Dendritic cell treated with granulocyte-macrophage colony-stimulating factor and Interleukin-4, amounts not matched to agents 40 ng/mL and 50 ng/mL, for 4 days (primary cell): ENCODE measurements around the gene PCDHB12.
"Not testable (repeated sequence)": the region's sequence is repeated elsewhere in the genome, so short reads cannot be mapped to it uniquely, and the experiment has no call there.

Experiments
- H3K27ac Mint-ChIP-seq: one replicate; pipeline ENCODE4 v1.8.0; 2022; ENCODE audit warnings: mild to moderate bottlenecking, mixed read lengths
- H3K27me3 Mint-ChIP-seq: one replicate; pipeline ENCODE4 v1.8.0; 2022; ENCODE audit warnings: mild to moderate bottlenecking, mixed read lengths
- H3K36me3 Mint-ChIP-seq: one replicate; pipeline ENCODE4 v1.8.0; 2022; ENCODE audit warnings: low read depth, mixed read lengths
- H3K4me1 Mint-ChIP-seq: one replicate; pipeline ENCODE4 v1.8.0; 2022; ENCODE audit warnings: low read depth, mixed read lengths
- H3K4me3 Mint-ChIP-seq: one replicate; pipeline ENCODE4 v1.8.0; 2022; ENCODE audit warnings: mild to moderate bottlenecking, moderate library complexity, mixed read lengths
- H3K9me3 Mint-ChIP-seq: one replicate; pipeline ENCODE4 v1.8.0; 2022; ENCODE audit warnings: mixed read lengths
- intact Hi-C: fragments of 100-400 bp; cut with micrococcal nuclease; formaldehyde crosslinking; loops from one replicate; pipeline ENCODE4 v1.15.0; 2022

The PCDHB12 gene

DNA sequence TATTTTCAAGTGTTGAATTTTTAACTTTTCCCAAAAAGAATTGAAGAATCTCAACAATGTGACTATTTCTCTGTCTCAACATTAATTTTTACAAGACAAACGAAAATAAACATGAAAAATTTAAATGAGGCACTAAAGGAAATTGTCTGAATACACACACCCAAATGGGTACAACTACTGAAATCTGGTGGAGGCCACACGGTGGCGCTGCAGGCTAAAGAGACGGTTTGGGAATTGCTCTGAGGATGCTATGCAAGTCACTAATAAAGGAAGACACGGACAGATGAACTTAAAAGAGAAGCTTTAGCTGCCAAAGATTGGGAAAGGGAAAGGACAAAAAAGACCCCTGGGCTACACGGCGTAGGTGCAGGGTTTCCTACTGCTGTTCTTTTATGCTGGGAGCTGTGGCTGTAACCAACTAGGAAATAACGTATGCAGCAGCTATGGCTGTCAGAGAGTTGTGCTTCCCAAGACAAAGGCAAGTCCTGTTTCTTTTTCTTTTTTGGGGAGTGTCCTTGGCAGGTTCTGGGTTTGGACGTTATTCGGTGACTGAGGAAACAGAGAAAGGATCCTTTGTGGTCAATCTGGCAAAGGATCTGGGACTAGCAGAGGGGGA is 16.3 kb upstream of the PCDHB12 start, which contains the start of gene PCDHB10:
TSS of gene PCDHB10 (plus strand) at position 244 of the 616 bp plus-strand sequence. CDS start at position 444, 200 bp downstream.
- intact Hi-C loops: no loop called here
- Mint-ChIP-seq H3K4me1 (no peaks in the 10 kb centered on the region), H3K27ac (no peak within 1 kb of the TSS), H3K36me3 (no peaks in the 10 kb centered on the region), H3K9me3 (peaks cover 52% of the 10 kb centered on the region), H3K27me3 (peaks cover 32% of the 10 kb centered on the region), H3K4me3 (no peak within 1 kb of the TSS)

DNA sequence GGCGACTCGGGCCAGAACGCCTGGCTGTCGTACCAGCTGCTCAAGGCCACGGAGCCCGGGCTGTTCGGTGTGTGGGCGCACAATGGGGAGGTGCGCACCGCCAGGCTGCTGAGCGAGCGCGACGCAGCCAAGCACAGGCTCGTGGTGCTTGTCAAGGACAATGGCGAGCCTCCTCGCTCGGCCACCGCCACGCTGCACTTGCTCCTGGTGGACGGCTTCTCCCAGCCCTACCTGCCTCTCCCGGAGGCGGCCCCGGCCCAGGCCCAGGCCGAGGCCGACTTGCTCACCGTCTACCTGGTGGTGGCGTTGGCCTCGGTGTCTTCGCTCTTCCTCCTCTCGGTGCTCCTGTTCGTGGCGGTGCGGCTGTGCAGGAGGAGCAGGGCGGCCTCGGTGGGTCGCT is 14.2 kb upstream of the PCDHB12 start:
- H3K36me3 Mint-ChIP-seq, H3K4me1 Mint-ChIP-seq, H3K27ac Mint-ChIP-seq, H3K4me3 Mint-ChIP-seq, intact Hi-C loops: not testable (repeated sequence)
- Mint-ChIP-seq H3K9me3 (peaks cover 52% of the 10 kb centered on the region), H3K27me3 (peaks cover 19% of the 10 kb centered on the region)

DNA sequence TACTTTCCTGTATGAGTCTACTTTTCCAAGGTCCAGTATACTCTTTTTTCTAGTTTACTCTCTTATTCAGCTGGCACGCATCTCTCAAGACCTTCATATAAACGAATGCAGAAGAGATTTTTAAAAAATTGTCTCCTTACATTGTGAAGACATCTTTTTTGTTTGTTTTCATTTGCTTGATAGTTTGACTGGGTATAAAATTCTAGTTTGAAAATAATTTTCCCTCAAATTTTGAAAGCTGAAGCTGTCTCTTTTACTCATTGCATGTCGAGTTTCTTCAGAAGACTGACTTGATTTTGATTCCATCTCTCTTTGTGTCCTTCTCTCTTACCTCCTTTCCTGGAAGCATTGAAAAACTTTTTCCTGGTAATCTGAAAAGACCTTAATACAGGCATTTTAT is 12.2 kb upstream of the PCDHB12 start:
- no peak overlapping the region for H3K4me3 Mint-ChIP-seq
- H3K9me3 Mint-ChIP-seq: peaks cover 64% of the 10 kb centered on the region
- H3K36me3 Mint-ChIP-seq: no peaks in the 10 kb centered on the region
- H3K4me1 Mint-ChIP-seq: no peaks in the 10 kb centered on the region
- intact Hi-C loops: no loop called here
- peaks cover 17% of the 10 kb centered on the region for H3K27me3 Mint-ChIP-seq
- H3K27ac Mint-ChIP-seq: no peak overlapping the region

DNA sequence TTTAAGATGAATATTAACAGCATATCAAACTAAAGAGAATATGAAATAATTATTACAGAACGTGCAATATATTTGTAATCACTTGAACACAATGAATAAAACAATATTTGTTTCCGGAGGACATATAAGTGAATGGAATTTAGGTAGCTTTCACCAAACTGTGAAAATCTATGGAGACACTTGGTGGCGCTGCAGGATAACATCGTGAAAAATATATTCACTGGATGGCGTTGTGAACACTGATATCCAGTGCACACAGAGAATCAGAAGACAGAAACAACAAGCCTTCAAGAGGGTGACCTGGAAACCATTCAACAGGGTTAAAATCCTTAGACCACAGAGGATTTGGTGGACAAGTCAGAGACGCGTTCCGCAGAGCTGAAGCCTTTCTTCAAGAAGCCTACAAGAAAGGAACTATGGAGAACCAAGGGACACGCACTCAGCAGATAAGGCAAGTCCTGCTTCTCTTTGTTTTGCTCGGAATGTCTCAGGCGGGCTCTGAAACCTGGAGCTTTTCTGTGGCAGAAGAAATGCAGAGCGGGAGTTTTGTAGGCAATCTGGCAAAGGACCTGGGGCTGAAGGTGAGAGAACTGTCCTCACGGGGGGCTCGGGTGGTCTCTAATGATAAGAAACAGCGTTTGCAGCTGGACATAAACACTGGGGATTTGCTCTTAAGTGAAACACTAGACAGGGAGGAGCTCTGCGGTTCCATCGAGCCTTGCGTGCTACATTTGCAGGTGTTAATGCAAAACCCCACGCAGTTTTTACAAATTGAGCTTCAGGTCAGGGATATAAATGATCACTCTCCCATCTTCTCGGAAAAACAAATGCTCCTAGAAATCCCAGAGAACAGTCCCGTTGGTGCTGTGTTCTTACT is 8.9 kb upstream of the PCDHB12 start, which contains the start of gene PCDHB11:
TSS of gene PCDHB11 (plus strand) at position 269 of the 877 bp plus-strand sequence. CDS start at position 417, 148 bp downstream.
- H3K27me3 Mint-ChIP-seq: peaks cover 11% of the 10 kb centered on the region

DNA sequence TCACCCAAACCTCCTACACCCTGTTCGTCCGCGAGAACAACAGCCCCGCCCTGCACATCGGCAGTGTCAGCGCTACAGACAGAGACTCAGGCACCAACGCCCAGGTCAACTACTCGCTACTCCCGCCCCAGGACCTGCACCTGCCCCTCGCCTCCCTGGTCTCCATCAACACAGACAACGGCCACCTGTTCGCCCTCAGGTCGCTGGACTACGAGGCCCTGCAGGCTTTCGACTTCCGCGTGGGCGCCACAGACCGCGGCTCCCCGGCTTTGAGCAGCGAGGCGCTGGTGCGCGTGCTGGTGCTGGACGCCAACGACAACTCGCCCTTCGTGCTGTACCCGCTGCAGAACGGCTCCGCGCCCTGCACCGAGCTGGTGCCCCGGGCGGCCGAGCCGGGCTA is 7.4 kb upstream of the PCDHB12 start:
- H3K9me3 Mint-ChIP-seq: peaks cover 63% of the 10 kb centered on the region
- H3K4me1 Mint-ChIP-seq, intact Hi-C loops, H3K27ac Mint-ChIP-seq, H3K27me3 Mint-ChIP-seq, H3K36me3 Mint-ChIP-seq, H3K4me3 Mint-ChIP-seq: not testable (repeated sequence)

More for the DNA sequence above, 8.9 kb upstream of the PCDHB12 start, which contains the start of gene PCDHB11:
- no peaks in the 10 kb centered on the region for H3K4me1 Mint-ChIP-seq
- H3K9me3 Mint-ChIP-seq: peaks cover 66% of the 10 kb centered on the region
- H3K27ac Mint-ChIP-seq: no peak within 1 kb of the TSS
- intact Hi-C loops: no loop called here
- H3K36me3 Mint-ChIP-seq: no peaks in the 10 kb centered on the region
- no peak within 1 kb of the TSS for H3K4me3 Mint-ChIP-seq

DNA sequence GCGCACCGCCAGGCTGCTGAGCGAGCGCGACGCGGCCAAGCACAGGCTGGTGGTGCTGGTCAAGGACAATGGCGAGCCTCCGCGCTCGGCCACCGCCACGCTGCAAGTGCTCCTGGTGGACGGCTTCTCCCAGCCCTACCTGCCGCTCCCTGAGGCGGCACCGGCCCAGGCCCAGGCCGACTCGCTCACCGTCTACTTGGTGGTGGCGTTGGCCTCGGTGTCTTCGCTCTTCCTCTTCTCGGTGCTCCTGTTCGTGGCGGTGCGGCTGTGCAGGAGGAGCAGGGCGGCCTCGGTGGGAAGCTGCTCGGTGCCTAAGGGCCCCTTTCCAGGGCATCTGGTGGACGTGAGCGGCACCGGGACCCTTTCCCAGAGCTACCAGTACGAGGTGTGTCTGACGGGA is 6.9 kb upstream of the PCDHB12 start:
- H3K4me3 Mint-ChIP-seq, H3K4me1 Mint-ChIP-seq, H3K27ac Mint-ChIP-seq, H3K27me3 Mint-ChIP-seq, H3K36me3 Mint-ChIP-seq, intact Hi-C loops: not testable (repeated sequence)
- H3K9me3 Mint-ChIP-seq: peaks cover 58% of the 10 kb centered on the region

DNA sequence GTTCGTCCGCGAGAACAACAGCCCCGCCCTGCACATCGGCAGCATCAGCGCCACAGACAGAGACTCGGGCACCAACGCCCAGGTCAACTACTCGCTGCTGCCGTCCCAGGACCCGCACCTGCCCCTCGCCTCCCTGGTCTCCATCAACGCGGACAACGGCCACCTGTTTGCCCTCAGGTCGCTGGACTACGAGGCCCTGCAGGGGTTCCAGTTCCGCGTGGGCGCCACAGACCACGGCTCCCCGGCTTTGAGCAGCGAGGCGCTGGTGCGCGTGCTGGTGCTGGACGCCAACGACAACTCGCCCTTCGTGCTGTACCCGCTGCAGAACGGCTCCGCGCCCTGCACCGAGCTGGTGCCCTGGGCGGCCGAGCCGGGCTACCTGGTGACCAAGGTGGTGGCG is 1.8 kb downstream of the PCDHB12 start:
- H3K27ac Mint-ChIP-seq, intact Hi-C loops, H3K36me3 Mint-ChIP-seq, H3K4me1 Mint-ChIP-seq, H3K4me3 Mint-ChIP-seq: not testable (repeated sequence)
- Mint-ChIP-seq H3K27me3 (peaks cover 37% of the 10 kb centered on the region), H3K9me3 (peaks cover 36% of the 10 kb centered on the region)

DNA sequence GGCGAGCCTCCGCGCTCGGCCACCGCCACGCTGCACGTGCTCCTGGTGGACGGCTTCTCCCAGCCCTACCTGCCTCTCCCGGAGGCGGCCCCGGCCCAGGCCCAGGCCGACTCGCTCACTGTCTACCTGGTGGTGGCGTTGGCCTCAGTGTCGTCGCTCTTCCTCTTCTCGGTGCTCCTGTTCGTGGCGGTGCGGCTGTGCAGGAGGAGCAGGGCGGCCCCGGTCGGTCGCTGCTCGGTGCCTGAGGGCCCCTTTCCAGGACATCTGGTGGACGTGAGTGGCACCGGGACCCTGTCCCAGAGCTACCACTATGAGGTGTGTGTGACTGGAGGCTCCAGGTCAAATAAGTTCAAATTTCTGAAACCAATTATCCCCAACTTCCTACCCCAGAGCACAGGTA is 2.3 kb downstream of the PCDHB12 start:
- H3K36me3 Mint-ChIP-seq, intact Hi-C loops: not testable (repeated sequence)
- peaks cover 41% of the 10 kb centered on the region for H3K27me3 Mint-ChIP-seq

DNA sequence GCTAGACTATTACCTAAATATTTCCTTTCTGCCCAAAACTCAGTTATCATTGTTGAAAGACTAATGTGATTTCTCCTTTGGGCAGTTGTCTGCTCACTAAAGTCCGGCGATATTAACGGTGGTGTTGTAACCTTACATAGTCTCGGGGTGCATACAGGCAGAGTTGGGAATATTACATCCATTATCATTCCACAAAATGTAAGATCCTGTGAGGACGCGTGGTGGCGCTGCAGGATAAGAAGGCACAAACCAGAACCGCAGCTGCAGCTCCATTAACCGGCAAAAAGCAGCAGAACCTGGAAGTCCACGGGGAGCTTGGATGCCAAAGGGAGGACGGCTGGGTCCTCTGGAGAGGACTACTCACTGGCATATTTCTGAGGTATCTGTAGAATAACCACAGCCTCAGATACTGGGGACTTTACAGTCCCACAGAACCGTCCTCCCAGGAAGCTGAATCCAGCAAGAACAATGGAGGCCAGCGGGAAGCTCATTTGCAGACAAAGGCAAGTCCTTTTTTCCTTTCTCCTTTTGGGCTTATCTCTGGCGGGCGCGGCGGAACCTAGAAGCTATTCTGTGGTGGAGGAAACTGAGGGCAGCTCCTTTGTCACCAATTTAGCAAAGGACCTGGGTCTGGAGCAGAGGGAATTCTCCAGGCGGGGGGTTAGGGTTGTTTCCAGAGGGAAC is 5.3 kb downstream of the PCDHB12 start, which contains the start of gene PCDHB13:
TSS of gene PCDHB13 (plus strand) at position 264 of the 684 bp plus-strand sequence. CDS start at position 469, 205 bp downstream.
- H3K4me3 Mint-ChIP-seq, H3K4me1 Mint-ChIP-seq, H3K27ac Mint-ChIP-seq, H3K36me3 Mint-ChIP-seq, intact Hi-C loops: not testable (repeated sequence)
- Mint-ChIP-seq H3K9me3 (peaks cover 41% of the 10 kb centered on the region), H3K27me3 (peaks cover 45% of the 10 kb centered on the region)

More for the DNA sequence above, 2.3 kb downstream of the PCDHB12 start:
- not testable (repeated sequence) for H3K4me3 Mint-ChIP-seq, H3K4me1 Mint-ChIP-seq, H3K27ac Mint-ChIP-seq
- H3K9me3 Mint-ChIP-seq: peaks cover 41% of the 10 kb centered on the region

DNA sequence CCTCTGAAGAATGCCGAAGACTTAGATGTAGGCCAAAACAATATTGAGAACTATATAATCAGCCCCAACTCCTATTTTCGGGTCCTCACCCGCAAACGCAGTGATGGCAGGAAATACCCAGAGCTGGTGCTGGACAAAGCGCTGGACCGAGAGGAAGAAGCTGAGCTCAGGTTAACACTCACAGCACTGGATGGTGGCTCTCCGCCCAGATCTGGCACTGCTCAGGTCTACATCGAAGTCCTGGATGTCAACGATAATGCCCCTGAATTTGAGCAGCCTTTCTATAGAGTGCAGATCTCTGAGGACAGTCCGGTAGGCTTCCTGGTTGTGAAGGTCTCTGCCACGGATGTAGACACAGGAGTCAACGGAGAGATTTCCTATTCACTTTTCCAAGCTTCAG is 6.1 kb downstream of the PCDHB12 start:
- Mint-ChIP-seq H3K9me3 (peaks cover 45% of the 10 kb centered on the region), H3K27me3 (peaks cover 39% of the 10 kb centered on the region)
- H3K27ac Mint-ChIP-seq, intact Hi-C loops, H3K4me1 Mint-ChIP-seq, H3K36me3 Mint-ChIP-seq, H3K4me3 Mint-ChIP-seq: not testable (repeated sequence)

DNA sequence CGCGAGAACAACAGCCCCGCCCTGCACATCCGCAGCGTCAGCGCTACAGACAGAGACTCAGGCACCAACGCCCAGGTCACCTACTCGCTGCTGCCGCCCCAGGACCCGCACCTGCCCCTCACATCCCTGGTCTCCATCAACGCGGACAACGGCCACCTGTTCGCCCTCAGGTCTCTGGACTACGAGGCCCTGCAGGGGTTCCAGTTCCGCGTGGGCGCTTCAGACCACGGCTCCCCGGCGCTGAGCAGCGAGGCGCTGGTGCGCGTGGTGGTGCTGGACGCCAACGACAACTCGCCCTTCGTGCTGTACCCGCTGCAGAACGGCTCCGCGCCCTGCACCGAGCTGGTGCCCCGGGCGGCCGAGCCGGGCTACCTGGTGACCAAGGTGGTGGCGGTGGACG is 7.0 kb downstream of the PCDHB12 start:
- intact Hi-C loops, H3K36me3 Mint-ChIP-seq, H3K4me3 Mint-ChIP-seq, H3K4me1 Mint-ChIP-seq, H3K27ac Mint-ChIP-seq: not testable (repeated sequence)
- Mint-ChIP-seq H3K27me3 (peaks cover 32% of the 10 kb centered on the region), H3K9me3 (peaks cover 44% of the 10 kb centered on the region)

DNA sequence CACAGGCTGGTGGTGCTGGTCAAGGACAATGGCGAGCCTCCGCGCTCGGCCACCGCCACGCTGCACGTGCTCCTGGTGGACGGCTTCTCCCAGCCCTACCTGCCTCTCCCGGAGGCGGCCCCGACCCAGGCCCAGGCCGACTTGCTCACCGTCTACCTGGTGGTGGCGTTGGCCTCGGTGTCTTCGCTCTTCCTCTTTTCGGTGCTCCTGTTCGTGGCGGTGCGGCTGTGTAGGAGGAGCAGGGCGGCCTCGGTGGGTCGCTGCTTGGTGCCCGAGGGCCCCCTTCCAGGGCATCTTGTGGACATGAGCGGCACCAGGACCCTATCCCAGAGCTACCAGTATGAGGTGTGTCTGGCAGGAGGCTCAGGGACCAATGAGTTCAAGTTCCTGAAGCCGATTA is 7.5 kb downstream of the PCDHB12 start:
- H3K4me1 Mint-ChIP-seq, intact Hi-C loops, H3K27ac Mint-ChIP-seq, H3K4me3 Mint-ChIP-seq, H3K36me3 Mint-ChIP-seq: not testable (repeated sequence)
- Mint-ChIP-seq H3K9me3 (peaks cover 38% of the 10 kb centered on the region), H3K27me3 (peaks cover 29% of the 10 kb centered on the region)

DNA sequence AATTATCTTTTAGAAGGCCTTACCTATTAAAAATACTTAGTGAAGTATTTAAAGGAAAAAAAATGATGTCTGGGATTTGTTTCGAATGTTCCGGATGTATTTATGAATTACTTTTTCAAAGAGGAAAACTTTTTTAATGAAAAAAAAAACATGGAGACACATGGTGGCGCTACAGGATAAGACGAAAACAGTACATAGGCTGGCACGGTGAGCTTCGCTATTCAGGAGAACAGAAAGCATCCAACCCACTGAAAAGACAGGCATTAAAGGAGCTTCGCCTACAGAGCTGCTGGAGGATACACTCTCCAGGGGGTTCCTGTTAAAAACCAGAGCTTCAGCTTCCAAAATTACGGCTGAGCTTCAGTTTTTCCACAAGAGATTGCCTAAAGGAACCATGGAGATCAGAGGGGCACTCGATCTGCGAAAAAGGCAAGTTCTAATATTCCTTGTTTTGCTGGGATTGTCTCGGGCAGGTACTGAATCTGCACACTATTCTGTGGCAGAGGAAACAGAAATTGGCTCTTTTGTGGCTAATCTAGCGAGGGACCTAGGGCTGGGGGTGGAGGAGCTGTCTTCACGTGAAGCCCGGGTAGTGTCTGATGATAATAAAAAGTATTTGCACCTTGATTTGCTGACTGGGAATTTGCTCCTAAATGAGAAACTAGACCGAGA is 14.7 kb downstream of the PCDHB12 start, which contains the start of gene PCDHB14:
TSS of gene PCDHB14 (plus strand) at position 232 of the 672 bp plus-strand sequence. CDS start at position 395, 163 bp downstream.
- Mint-ChIP-seq H3K27ac (no peak within 1 kb of the TSS), H3K9me3 (peaks cover 27% of the 10 kb centered on the region), H3K4me3 (no peak within 1 kb of the TSS), H3K36me3 (no peaks in the 10 kb centered on the region), H3K27me3 (peaks cover 28% of the 10 kb centered on the region), H3K4me1 (no peaks in the 10 kb centered on the region)
- intact Hi-C loops: no loop called here
